HG02759 (cell line): ENCODE data around the gene HMCN1.
"Not testable (repeated sequence)": the region's sequence is repeated elsewhere in the genome, so short reads cannot be mapped to it uniquely, and the experiment has no call there.

ENCODE experiments used
- ATAC-seq: cut with Tn5 transposase; IDR thresholded peaks from one replicate; pipeline ENCODE4 v1.9.1; 2021; ENCODE audit warnings: mild to moderate bottlenecking, moderate library complexity; ENCODE audit not compliant: unreplicated experiment

HMCN1 gene

GRCh38 chr1:186183970-186184628, 449.9 kb downstream of the HMCN1 start:
- ATAC-seq = peak; percentile 55

DNA sequence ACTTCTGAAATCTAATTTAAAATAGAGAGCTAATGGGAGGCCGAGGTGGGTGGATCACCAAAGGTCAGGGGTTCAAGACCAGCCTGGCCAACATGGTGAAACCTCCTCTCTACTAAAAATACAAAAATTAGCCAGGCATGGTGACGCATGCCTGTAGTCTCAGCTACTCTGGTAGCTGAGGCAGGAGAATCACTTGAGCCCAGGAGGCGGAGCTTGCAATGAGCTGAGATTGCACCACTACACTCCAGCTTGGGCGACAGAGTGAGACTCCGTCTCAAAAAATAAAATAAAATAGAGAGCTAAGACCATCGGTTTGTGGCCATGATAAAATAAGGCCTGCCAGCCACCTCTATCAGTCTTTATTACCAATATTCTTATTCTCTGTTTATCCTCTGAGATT, 452.1 kb downstream of the HMCN1 start:
- ATAC-seq = not testable (repeated sequence)

DNA sequence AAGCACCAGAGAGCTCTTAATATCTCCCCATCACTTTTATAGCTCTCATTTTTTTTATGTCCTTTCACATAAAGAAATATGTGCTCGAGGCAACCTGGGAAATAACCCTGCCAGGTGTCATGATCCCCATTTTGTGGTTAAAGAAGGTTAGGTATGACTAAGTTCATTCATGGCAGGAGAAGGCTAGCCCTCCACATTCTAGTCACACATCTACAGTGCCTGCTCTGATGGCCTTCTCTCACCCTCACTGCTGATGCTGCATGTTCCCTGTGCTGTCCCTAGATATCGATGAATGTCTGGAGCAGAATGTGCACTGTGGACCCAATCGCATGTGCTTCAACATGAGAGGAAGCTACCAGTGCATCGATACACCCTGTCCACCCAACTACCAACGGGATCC, 453.4 kb downstream of the HMCN1 start:
- ATAC-seq = peak; percentile 65

GRCh38 chr1:186188004-186188539, 453.9 kb downstream of the HMCN1 start:
- peak; percentile 19 for ATAC-seq

GRCh38 chr1:186188736-186189135, 454.5 kb downstream of the HMCN1 start:
- ATAC-seq = no peak

- ATAC-seq = no peak
These were observed 455.0 kb downstream of the HMCN1 start for GRCh38 chr1:186189156-186189555.

- ATAC-seq = no peak
These were observed 457.3 kb downstream of the HMCN1 start for GRCh38 chr1:186191511-186191910.

- no peak for ATAC-seq
These were observed 459.0 kb downstream of the HMCN1 start for GRCh38 chr1:186193224-186193623.

DNA sequence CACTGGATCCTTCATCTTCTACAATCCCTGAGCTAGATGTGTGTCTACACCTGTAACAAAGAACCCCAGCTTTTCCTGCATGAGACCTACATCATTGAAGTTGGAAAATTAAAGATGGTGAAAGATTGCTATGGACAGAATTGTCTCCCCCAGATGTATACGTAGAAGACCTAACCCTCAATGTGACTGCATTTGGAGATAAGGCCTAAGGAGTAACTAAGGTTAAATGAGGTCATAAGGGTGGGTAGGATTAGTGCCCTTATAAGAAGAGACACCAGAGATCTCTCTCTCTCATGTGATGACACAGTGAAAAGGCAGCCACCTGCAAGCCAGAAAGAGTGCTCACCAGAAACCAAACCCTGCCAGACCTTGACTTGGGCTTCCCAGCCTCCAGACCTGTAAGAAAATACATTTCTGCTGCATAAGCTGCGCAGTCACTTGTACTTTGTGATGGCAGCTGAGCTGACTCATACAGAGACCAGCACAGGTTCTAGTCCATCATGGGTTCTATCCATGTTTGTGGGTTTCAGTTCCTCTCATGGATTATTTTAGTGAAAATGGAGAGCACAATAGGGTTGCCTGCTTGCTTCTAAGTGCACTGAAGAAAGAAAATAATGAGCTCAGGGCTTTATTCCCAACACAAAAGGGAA, 460.0 kb downstream of the HMCN1 start:
- ATAC-seq = peak; percentile 96

DNA sequence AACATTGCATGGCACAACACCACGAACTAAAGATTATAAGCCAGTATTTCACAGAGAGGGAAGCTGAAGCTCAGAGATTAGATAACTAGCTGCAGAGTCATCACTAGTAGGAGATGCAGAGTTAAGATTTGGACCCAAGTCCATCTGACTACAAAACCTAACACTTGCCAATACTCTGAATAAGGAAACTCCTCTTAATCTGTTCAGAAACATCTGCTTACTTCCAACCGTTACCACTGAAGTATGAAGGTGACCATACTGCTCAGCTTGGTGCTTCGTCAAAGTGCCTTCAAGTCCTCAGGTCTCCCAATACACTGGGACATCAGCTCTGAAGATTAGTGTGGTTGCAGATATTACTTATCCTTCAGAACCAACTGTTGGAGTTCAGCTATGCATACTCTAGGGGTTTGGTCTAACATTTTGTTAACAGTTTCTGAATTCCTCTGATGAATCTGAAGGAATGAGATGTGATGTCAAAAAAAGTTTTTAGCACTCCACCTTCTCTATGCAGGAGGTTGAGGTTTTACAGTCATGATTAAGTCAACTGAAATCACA, 461.3 kb downstream of the HMCN1 start:
- ATAC-seq = no peak

GRCh38 chr1:186202271-186202764, 468.1 kb downstream of the HMCN1 start:
- no peak for ATAC-seq

DNA sequence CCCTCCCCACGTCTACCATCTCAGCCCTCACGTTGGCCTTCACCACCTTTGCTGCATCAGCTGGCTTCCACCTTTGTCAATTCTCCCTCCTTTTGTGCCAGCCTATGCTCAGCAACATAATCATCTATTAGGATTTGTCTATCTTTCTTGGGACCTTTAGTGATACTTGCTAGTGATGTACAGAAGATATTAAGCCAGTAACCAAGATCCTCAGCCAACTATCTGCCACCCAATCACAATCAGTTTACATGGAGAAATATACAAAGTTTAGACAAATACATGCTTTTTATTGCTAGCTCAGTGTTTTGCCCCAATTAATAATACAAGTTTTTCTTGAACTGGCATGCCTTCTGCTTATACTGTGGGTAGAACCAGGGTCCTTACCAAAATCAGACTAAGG, 468.6 kb downstream of the HMCN1 start:
- no peak for ATAC-seq

GRCh38 chr1:186206048-186206570, 471.9 kb downstream of the HMCN1 start:
- ATAC-seq = no peak

- ATAC-seq = no peak
These were observed 473.3 kb downstream of the HMCN1 start for GRCh38 chr1:186207391-186208085.

- ATAC-seq = no peak
These were observed 474.4 kb downstream of the HMCN1 start for GRCh38 chr1:186208405-186209129.

GRCh38 chr1:186210258-186210657, 476.1 kb downstream of the HMCN1 start:
- ATAC-seq = no peak

- not testable (repeated sequence) for ATAC-seq
These were observed 477.4 kb downstream of the HMCN1 start for GRCh38 chr1:186211583-186211982.

GRCh38 chr1:186212568-186213224, 478.5 kb downstream of the HMCN1 start:
- peak; percentile 90 for ATAC-seq

DNA sequence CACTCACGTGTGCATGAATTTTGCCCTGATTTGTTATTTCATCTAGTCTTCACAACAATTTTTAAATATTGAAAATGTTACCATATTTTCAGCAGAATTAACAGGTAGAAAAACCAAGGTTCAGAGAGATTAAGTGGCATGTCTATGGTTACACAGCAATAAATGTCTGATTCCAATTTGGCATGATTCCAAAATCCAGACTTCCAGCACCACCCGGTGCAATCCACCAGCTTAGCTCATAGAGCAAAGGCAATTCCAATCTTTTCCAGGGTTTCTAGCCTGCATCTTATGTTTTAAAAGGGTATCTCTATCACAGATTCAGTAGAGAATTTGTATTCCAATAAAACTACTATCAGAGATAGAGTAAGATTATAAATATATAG, 479.0 kb downstream of the HMCN1 start:
- no peak for ATAC-seq

GRCh38 chr1:186214791-186215190, 480.6 kb downstream of the HMCN1 start:
- ATAC-seq = no peak
